Gastroesophageal sphincter (tissue), 4 donors: ENCODE measurements around the gene FOXL1. TPM values are rescaled to one million over a fixed set of nuclear protein-coding genes. Genes with fewer than 3 reads are reported as not detected.

Experiments
- ATAC-seq: fragments of 150-250 bp; one replicate; pipeline ENCODE4 v1.9.1; 2016; ENCODE audit warnings: mild to moderate bottlenecking, moderate library complexity
- H3K27ac ChIP-seq, 4 donors: fragments of 200-600 bp; sonication (generic) in 3 of 4; 1 replicate in 3 of 4; 2 replicates in 1 of 4; pipeline ENCODE4 v1.5.1; 2016 to 2019
- H3K27me3 ChIP-seq: fragments of 200-600 bp; sonication (generic); one replicate; pipeline ENCODE4 v1.5.1; 2019
- H3K36me3 ChIP-seq, 2 donors: fragments of 200-600 bp; sonication (generic); one replicate each; pipeline ENCODE4 v1.5.1; 2019; ENCODE audit warnings: control low read depth in 1 of 2
- H3K4me1 ChIP-seq, 3 donors: fragments of 200-600 bp; sonication (generic); 1 replicate in 2 of 3; 2 replicates in 1 of 3; pipeline ENCODE4 v1.5.1; 2016 to 2019; ENCODE audit warnings: control low read depth in 2 of 3
- H3K4me3 ChIP-seq, 2 donors: fragments of 200-600 bp; sonication (generic); one replicate each; pipeline ENCODE4 v1.5.1; 2019; ENCODE audit warnings: mild to moderate bottlenecking in 1 of 2, moderate library complexity in 1 of 2
- H3K9me3 ChIP-seq, 3 donors: fragments of 200-600 bp; sonication (generic); one replicate each; pipeline ENCODE4 v1.5.1; 2017 to 2019; ENCODE audit warnings: control low read depth in 2 of 3
- CTCF ChIP-seq, 4 experiments: fragments of 200-600 bp in 2 of 4; fragments of 450-650 bp in 2 of 4; sonication (generic) in 1 of 4; IDR thresholded peaks; one replicate each; pipeline ENCODE4 v1.5.1; 2017 to 2019; ENCODE audit warnings: antibody characterized with exemption in 4 of 4, mild to moderate bottlenecking in 2 of 4, moderate library complexity in 2 of 4
- EP300 ChIP-seq: sonication (generic); formaldehyde crosslinking; IDR thresholded peaks from one replicate; pipeline ENCODE4 v1.6.1; 2017; ENCODE audit warnings: antibody characterized with exemption, mild to moderate bottlenecking
- POLR2A ChIP-seq, 2 donors: fragments of 450-650 bp; IDR thresholded peaks; one replicate each; pipeline ENCODE4 v1.6.1; 2017; ENCODE audit warnings: antibody characterized with exemption in 2 of 2, mild to moderate bottlenecking in 2 of 2, moderate library complexity in 1 of 2
- POLR2AphosphoS5 ChIP-seq: sonication (generic); formaldehyde crosslinking; IDR thresholded peaks from one replicate; pipeline ENCODE4 v1.6.1; 2017; ENCODE audit warnings: antibody characterized with exemption
- WGBS, 2 donors: methylation state at CpG; one replicate each; pipeline ENCODE4 v1.1.5; 2018; ENCODE audit warnings: low coverage in 1 of 2; 5-methylcytosine and 5-hydroxymethylcytosine counted together
- total RNA-seq, 4 donors: library from RNA; depleted of rRNA; stranded (reverse); fragments of >200 nt; gene quantifications; one replicate each; pipeline ENCODE4 v1.1.0, GENCODE V29; 2016

Gene FOXL1
- total RNA-seq, 4 donors from 2014 or later, result 0.25 to 0.81 (median 0.58) TPM; not detected in 1

- H3K4me1 ChIP-seq, result peaks cover 0 to 31% (median 0%) of the 10 kb centered on the region in 3 donors
- peaks cover 0 to 45% of the 10 kb centered on the region in 2 donors for H3K36me3 ChIP-seq
- peaks cover 14% of the 10 kb centered on the region for H3K27me3 ChIP-seq
- no CpG with 5 or more reads among the region's 22 CpGs for WGBS, 2 donors
- H3K27ac ChIP-seq, result no peak overlapping the region
- TF ChIP-seq EP300, result no peak
- TF ChIP-seq POLR2AphosphoS5, result no peak
- TF ChIP-seq CTCF (IDR thresholded peaks at IDR 0.05), result no peak
- TF ChIP-seq POLR2A (IDR thresholded peaks at IDR 0.05), result no peak
- H3K9me3 ChIP-seq, result no peaks in the 10 kb centered on the region
- ATAC-seq, result no peak
- no peak overlapping the region for H3K4me3 ChIP-seq
Measured at GRCh38 chr16:86553356-86553755, 25.0 kb upstream of the FOXL1 start.

- Histone ChIP-seq H3K9me3 (no peaks in the 10 kb centered on the region), H3K27ac (peak overlapping the region; percentile 82 to 91 (median 88)), H3K36me3 (peaks cover 0 to 33% of the 10 kb centered on the region in 2 donors), H3K4me3 (peak overlapping the region; percentile 70 to 77), H3K4me1 (peaks cover 0 to 31% (median 0%) of the 10 kb centered on the region in 3 donors), H3K27me3 (peaks cover 26% of the 10 kb centered on the region)
- WGBS, 2 donors, result 0 to 2% methylated on average over 2 to 10 of the region's 10 CpGs
- no peak for ATAC-seq
- TF ChIP-seq POLR2AphosphoS5 (no peak), CTCF (IDR thresholded peaks at IDR 0.05) (no peak), EP300 (no peak), POLR2A (IDR thresholded peaks at IDR 0.05) (no peak)
Measured at GRCh38 chr16:86554599-86554916, 23.8 kb upstream of the FOXL1 start.

GRCh38 chr16:86554917-86555703 lies 23.2 kb upstream of the FOXL1 start, which contains the start of gene MTHFSD:
MTHFSD (minus strand) TSS chr16:86555235; CDS start chr16:86555184, 51 bp downstream.
- H3K4me3 ChIP-seq, result peak within 1 kb of the TSS; percentile 70 to 77
- H3K27ac ChIP-seq, result peak within 1 kb of the TSS; percentile 82 to 91 (median 88)
- H3K36me3 ChIP-seq, result peaks cover 0 to 27% of the 10 kb centered on the region in 2 donors
- H3K9me3 ChIP-seq, result no peaks in the 10 kb centered on the region
- 0 to 3% methylated on average over 5 to 20 of the region's 70 CpGs for WGBS, 2 donors
- H3K27me3 ChIP-seq, result peaks cover 31% of the 10 kb centered on the region
- H3K4me1 ChIP-seq, result peaks cover 0 to 31% (median 0%) of the 10 kb centered on the region in 3 donors
- TF ChIP-seq POLR2AphosphoS5, result peak; percentile 83
- TF ChIP-seq EP300, result no peak
- TF ChIP-seq POLR2A (IDR thresholded peaks at IDR 0.05), result peak; percentile 72 to 75
- TF ChIP-seq CTCF (IDR thresholded peaks at IDR 0.05), result peak in 1 of 4 experiments; percentile 16
- peak; percentile 98 for ATAC-seq

GRCh38 chr16:86555704-86556075 lies 22.7 kb upstream of the FOXL1 start:
- Histone ChIP-seq H3K4me3 (peak overlapping the region; percentile 70 to 77), H3K27ac (peak overlapping the region in 2 of 4 donors; percentile 89 to 91), H3K9me3 (no peaks in the 10 kb centered on the region), H3K4me1 (peaks cover 0 to 31% (median 0%) of the 10 kb centered on the region in 3 donors), H3K27me3 (peaks cover 37% of the 10 kb centered on the region), H3K36me3 (peaks cover 0 to 21% of the 10 kb centered on the region in 2 donors)
- no peak for ATAC-seq
- TF ChIP-seq EP300 (no peak), CTCF (IDR thresholded peaks at IDR 0.05) (no peak), POLR2A (IDR thresholded peaks at IDR 0.05) (no peak), POLR2AphosphoS5 (no peak)
- 55% methylated on average over 3 of the region's 17 CpGs; no CpG with 5 or more reads in 1 of the 2 donors for WGBS, 2 donors

- Histone ChIP-seq H3K9me3 (no peaks in the 10 kb centered on the region), H3K4me1 (peaks cover 0 to 31% (median 0%) of the 10 kb centered on the region in 3 donors), H3K36me3 (peaks cover 0 to 13% of the 10 kb centered on the region in 2 donors), H3K27ac (no peak overlapping the region), H3K4me3 (no peak overlapping the region), H3K27me3 (peaks cover 46% of the 10 kb centered on the region)
- TF ChIP-seq EP300, result no peak
- TF ChIP-seq POLR2AphosphoS5, result no peak
- TF ChIP-seq POLR2A (IDR thresholded peaks at IDR 0.05), result no peak
- no peak for TF ChIP-seq CTCF (IDR thresholded peaks at IDR 0.05)
- no peak for ATAC-seq
- 63% methylated on average over 2 of the region's 5 CpGs; no CpG with 5 or more reads in 1 of the 2 donors for WGBS, 2 donors
Measured at GRCh38 chr16:86556576-86556975, 21.8 kb upstream of the FOXL1 start.
